ENCODE measurements around the gene NUDT2.

- TF ChIP-seq CTCF (IDR thresholded peaks at IDR 0.05) (no peak), EP300 (IDR thresholded peaks at IDR 0.05; ENCODE audit: low read depth) (no peak), POLR2A (IDR thresholded peaks at IDR 0.05) (no peak)
These were observed 17.8 kb downstream of the NUDT2 start for GRCh38 chr9:34346873-34347799.

All from transverse colon (tissue), 3 donors.